Measurements from ENCODE around the gene FBXO28. TPM values are rescaled to one million over a fixed set of nuclear protein-coding genes. Genes with fewer than 3 reads are reported as not detected.
A peak's percentile ranks its signal among the peaks of the same experiment; 100 is the strongest.

Gene FBXO28
- 97.6 and 110 TPM in 2 replicates for total RNA-seq (2022)
- percentile 94 among the genes with signal in this experiment for Bru-seq, nascent RNA
- BruChase-seq, experiment 1, labeled RNA remaining after a 6-hour chase, result percentile 97 among the genes with signal in this experiment
- percentile 97 among the genes with signal in this experiment for BruChase-seq, experiment 2, labeled RNA remaining after a 2-hour chase
- long read RNA-seq, full-length matches to known transcripts, result 215 of 242 reads
- long read RNA-seq, partial matches to known transcripts, result 8 of 242 reads
- long read RNA-seq, other reads (novel, unspliced or antisense), result 19 of 242 reads

DNA sequence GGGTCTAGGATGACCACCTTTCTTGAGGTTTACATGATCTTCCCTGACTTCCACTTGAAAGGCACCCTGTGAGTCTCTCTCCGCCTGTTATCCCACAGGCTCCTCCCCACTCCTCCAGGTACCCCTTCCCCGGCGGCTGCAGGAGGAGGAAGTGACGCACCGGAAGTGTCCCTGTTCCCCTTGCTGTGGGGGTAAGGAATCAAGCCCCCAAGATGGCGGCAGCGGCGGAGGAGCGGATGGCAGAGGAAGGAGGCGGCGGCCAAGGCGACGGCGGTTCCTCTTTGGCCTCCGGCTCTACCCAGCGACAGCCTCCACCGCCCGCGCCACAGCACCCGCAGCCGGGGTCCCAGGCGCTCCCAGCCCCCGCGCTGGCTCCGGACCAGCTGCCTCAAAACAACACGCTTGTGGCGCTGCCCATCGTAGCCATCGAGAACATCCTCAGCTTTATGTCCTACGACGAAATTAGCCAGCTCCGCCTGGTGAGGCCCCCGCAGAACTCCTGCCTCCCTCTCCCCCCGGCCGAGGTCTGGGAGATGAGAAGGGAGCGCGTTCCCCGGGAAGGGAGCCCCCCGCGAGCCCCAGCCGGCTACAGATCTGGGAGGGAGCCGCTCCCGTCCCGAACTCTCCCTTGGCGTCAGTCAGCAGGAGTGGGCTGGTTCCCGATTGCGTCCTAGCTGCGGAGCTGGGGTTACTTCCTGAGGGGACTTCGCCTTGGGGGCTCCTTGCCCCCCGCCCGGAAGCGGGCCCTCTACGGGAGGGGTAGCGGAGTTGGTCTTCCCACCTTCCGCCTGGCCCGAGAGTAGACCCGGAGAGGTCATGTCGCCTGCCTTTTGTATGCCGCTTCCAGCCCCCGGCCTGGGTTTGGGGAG, at the start of gene FBXO28:
Gene FBXO28 (plus strand): TSS at position 194 of the 869 bp plus-strand sequence. CDS start 19 bp downstream, at position 213.
- Mint-ChIP-seq H3K9me3 (ENCODE audit: unreplicated experiment) (no peaks in the 10 kb centered on the region), H3K4me1 (ENCODE audit: insufficient read depth, unreplicated experiment) (peaks cover 8% of the 10 kb centered on the region), H3K27ac (ENCODE audit: low read depth, unreplicated experiment) (peak within 1 kb of the TSS; percentile 82), H3K36me3 (ENCODE audit: insufficient read depth, unreplicated experiment) (peaks cover 27% of the 10 kb centered on the region), H3K4me3 (ENCODE audit: unreplicated experiment) (peak within 1 kb of the TSS; percentile 90), H3K27me3 (ENCODE audit: insufficient read depth, unreplicated experiment) (no peaks in the 10 kb centered on the region)
- TF ChIP-seq, protein P1, sequence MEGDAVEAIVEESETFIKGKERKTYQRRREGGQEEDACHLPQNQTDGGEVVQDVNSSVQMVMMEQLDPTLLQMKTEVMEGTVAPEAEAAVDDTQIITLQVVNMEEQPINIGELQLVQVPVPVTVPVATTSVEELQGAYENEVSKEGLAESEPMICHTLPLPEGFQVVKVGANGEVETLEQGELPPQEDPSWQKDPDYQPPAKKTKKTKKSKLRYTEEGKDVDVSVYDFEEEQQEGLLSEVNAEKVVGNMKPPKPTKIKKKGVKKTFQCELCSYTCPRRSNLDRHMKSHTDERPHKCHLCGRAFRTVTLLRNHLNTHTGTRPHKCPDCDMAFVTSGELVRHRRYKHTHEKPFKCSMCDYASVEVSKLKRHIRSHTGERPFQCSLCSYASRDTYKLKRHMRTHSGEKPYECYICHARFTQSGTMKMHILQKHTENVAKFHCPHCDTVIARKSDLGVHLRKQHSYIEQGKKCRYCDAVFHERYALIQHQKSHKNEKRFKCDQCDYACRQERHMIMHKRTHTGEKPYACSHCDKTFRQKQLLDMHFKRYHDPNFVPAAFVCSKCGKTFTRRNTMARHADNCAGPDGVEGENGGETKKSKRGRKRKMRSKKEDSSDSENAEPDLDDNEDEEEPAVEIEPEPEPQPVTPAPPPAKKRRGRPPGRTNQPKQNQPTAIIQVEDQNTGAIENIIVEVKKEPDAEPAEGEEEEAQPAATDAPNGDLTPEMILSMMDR (IDR thresholded peaks at IDR 0.05; ENCODE audit: unreplicated experiment), result no peak
- POLR2A ChIA-PET, result interaction anchor here (0.6 to 6.5 kb wide), 23 partner anchors 13 to 808 kb away, joined by 3 to 109 read pairs (median 4); partner anchors contain the start of genes CNIH4, DEGS1 and NVL
- intact Hi-C loops (cut with micrococcal nuclease), result loop anchor here (2.0 kb wide), 2 partner anchors 415 to 739 kb away; no protein-coding TSS in a partner anchor
- no TSS peak for BruUV-seq (replicated peaks)
- DNase-seq (ENCODE audit: unreplicated experiment), result peak; percentile 99
- CTCF ChIA-PET, result interaction anchor here (0.6 to 2.5 kb wide), 6 partner anchors 15 to 303 kb away, joined by 3 to 10 read pairs (median 3); no protein-coding TSS in a partner anchor

DNA sequence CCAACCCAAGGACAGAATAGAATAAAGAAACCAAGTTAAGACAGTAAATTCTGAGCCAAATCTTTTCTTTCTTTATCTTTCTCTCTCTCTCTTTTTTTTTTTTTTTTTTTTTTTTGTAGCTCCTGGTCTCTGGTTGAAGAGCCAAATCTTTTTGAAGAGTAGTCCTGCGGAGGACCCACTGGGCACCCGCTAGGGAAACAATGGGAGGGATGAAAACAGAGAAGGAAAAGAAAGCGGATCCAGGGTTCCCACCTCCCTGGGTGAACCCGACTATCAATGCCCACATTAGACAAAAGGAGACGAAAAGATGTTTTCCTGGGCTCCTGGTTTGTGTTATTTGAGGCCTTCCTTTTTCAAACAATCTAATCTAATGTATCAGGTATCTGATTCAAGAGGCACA, 49.8 kb upstream of the FBXO28 start:
- H3K36me3 Mint-ChIP-seq (ENCODE audit: insufficient read depth, unreplicated experiment), result no peaks in the 10 kb centered on the region
- TF ChIP-seq, protein P1 (IDR thresholded peaks at IDR 0.05; ENCODE audit: unreplicated experiment), result no peak
- peaks cover 17% of the 10 kb centered on the region for H3K4me1 Mint-ChIP-seq (ENCODE audit: insufficient read depth, unreplicated experiment)
- DNase-seq (ENCODE audit: unreplicated experiment), result no peak
- H3K9me3 Mint-ChIP-seq (ENCODE audit: unreplicated experiment), result no peaks in the 10 kb centered on the region
- H3K27ac Mint-ChIP-seq (ENCODE audit: low read depth, unreplicated experiment), result no peak overlapping the region
- no TSS peak for BruUV-seq (replicated peaks)
- no peak overlapping the region for H3K4me3 Mint-ChIP-seq (ENCODE audit: unreplicated experiment)
- intact Hi-C loops (cut with micrococcal nuclease), result no loop called here
- POLR2A ChIA-PET, result interaction anchor here (0.9 to 1.6 kb wide), 6 partner anchors 12 to 358 kb away, joined by 3 to 4 read pairs (median 3); partner anchors contain the start of gene TP53BP2
- CTCF ChIA-PET, result interaction anchor here (0.6 to 7.2 kb wide), 6 partner anchors 12 to 365 kb away, joined by 3 to 64 read pairs (median 4); no protein-coding TSS in a partner anchor
- no peaks in the 10 kb centered on the region for H3K27me3 Mint-ChIP-seq (ENCODE audit: insufficient read depth, unreplicated experiment)

DNA sequence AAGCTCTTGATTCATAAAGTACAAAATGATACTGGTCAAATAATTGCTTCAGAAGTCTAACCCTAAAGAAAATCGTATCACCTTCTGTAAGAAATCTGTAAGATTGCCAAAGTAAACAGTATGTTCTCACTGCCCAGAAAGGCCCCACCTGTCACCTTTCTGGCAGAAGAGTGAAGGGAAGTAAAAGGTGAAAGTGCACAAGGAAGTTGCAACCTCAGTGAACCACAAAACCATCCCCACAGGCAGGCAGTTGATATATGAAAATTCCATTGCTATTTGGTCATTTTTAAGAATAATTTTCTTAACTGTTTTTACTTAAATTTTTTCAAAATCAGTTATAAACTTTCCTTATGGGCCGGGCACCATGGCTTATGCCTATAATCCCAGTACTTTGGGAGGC, 48.5 kb upstream of the FBXO28 start:
- TF ChIP-seq, protein P1 (IDR thresholded peaks at IDR 0.05; ENCODE audit: unreplicated experiment), result no peak
- Mint-ChIP-seq H3K36me3 (ENCODE audit: insufficient read depth, unreplicated experiment) (no peaks in the 10 kb centered on the region), H3K4me1 (ENCODE audit: insufficient read depth, unreplicated experiment) (peaks cover 17% of the 10 kb centered on the region), H3K9me3 (ENCODE audit: unreplicated experiment) (no peaks in the 10 kb centered on the region), H3K27me3 (ENCODE audit: insufficient read depth, unreplicated experiment) (no peaks in the 10 kb centered on the region), H3K4me3 (ENCODE audit: unreplicated experiment) (no peak overlapping the region), H3K27ac (ENCODE audit: low read depth, unreplicated experiment) (peak overlapping the region; percentile 40)
- intact Hi-C loops (cut with micrococcal nuclease), result no loop called here
- BruUV-seq (replicated peaks), result no TSS peak
- POLR2A ChIA-PET, result interaction anchor here (0.8 to 3.7 kb wide), 7 partner anchors 14 to 359 kb away, joined by 3 to 11 read pairs (median 4); partner anchors contain the start of gene NVL
- peak; percentile 69 for DNase-seq (ENCODE audit: unreplicated experiment)
- CTCF ChIA-PET, result interaction anchor here (1.2 to 7.2 kb wide), 2 partner anchors 15 to 34 kb away, joined by 5 to 64 read pairs; no protein-coding TSS in a partner anchor
